GM18508 (cell line): ENCODE results near the gene IFNA8.
"Not testable (repeated sequence)": the region's sequence is repeated elsewhere in the genome, so short reads cannot be mapped to it uniquely, and the experiment has no call there.

Experiments used
- ATAC-seq: cut with Tn5 transposase; IDR thresholded peaks from one replicate; pipeline ENCODE4 v1.9.1; 2021; ENCODE audit warnings: moderate number of reproducible peaks; ENCODE audit not compliant: insufficient read depth, unreplicated experiment

IFNA8 gene

GRCh38 chr9:21408817-21409216, at the start of gene IFNA8:
TSS of gene IFNA8 (plus strand) at chr9:21409117. CDS start at chr9:21409177, 60 bp downstream.
- ATAC-seq: no peak

GRCh38 chr9:21362287-21362686, 46.6 kb upstream of the IFNA8 start:
- no peak for ATAC-seq

- ATAC-seq: not testable (repeated sequence)
Observed at GRCh38 chr9:21367169-21367568, 41.7 kb upstream of the IFNA8 start.

GRCh38 chr9:21367957-21368356, 41.0 kb upstream of the IFNA8 start, which contains the start of gene IFNA13:
TSS of gene IFNA13 (minus strand) at chr9:21368057. CDS start at chr9:21368010, 47 bp downstream.
- no peak for ATAC-seq

- ATAC-seq: not testable (repeated sequence)
Observed at GRCh38 chr9:21371467-21371866, 37.5 kb upstream of the IFNA8 start.

GRCh38 chr9:21381448-21382339, 27.2 kb upstream of the IFNA8 start:
- peak; percentile 99 for ATAC-seq

- ATAC-seq: no peak
Observed at GRCh38 chr9:21383627-21384026, 25.3 kb upstream of the IFNA8 start.

- no peak for ATAC-seq
Observed at GRCh38 chr9:21385131-21385670, 23.7 kb upstream of the IFNA8 start, which contains the start of gene IFNA2. TSS of gene IFNA2 (minus strand) at chr9:21385398. CDS start at chr9:21385329, 69 bp downstream.

GRCh38 chr9:21392270-21392669, 16.6 kb upstream of the IFNA8 start:
- ATAC-seq: peak; percentile 88

GRCh38 chr9:21395778-21396717, 12.9 kb upstream of the IFNA8 start:
- ATAC-seq: peak; percentile 42

GRCh38 chr9:21398955-21399489, 9.9 kb upstream of the IFNA8 start:
- no peak for ATAC-seq

GRCh38 chr9:21399956-21400355, 9.0 kb upstream of the IFNA8 start:
- no peak for ATAC-seq

GRCh38 chr9:21402386-21403251, 6.3 kb upstream of the IFNA8 start:
- no peak for ATAC-seq

- no peak for ATAC-seq
Observed at GRCh38 chr9:21404146-21404545, 4.8 kb upstream of the IFNA8 start.

GRCh38 chr9:21412107-21412506, 3.2 kb downstream of the IFNA8 start:
- no peak for ATAC-seq

GRCh38 chr9:21413151-21413550, 4.2 kb downstream of the IFNA8 start:
- no peak for ATAC-seq

- ATAC-seq: no peak
Observed at GRCh38 chr9:21413624-21414023, 4.7 kb downstream of the IFNA8 start.

- ATAC-seq: no peak
Observed at GRCh38 chr9:21414220-21414940, 5.5 kb downstream of the IFNA8 start.
